PC-9 (cell line): ENCODE results near the gene TBX10. TPM values are rescaled to one million over a fixed set of nuclear protein-coding genes. Genes with fewer than 3 reads are reported as not detected.

Source experiments
- BruUV-seq: library from RNA; stranded (reverse); fragments of 400-500 nt; replicated peaks from 2 replicates; lab custom pipeline; 2021; lab: Mats Ljungman, UMichigan
- CTCF ChIA-PET: fragments of 300-600 bp; sonication (Branson Sonifier 250); formaldehyde crosslinking; loops from one replicate; lab custom pipeline; 2022; ENCODE audit warnings: antibody characterized with exemption; lab: Charles Lee
- POLR2A ChIA-PET: fragments of 300-600 bp; sonication (Branson Sonifier 250); formaldehyde crosslinking; loops from one replicate; lab custom pipeline; 2022; ENCODE audit warnings: antibody characterized with exemption; ENCODE audit not compliant: unreplicated experiment; lab: Charles Lee
- DNase-seq, 2 experiments: peaks; one replicate each; pipeline versions ENCODE4 v3.0.0 to v3.0.0-alpha.2; 2015 to 2022; ENCODE audit warnings: mixed read lengths in 1 of 2
- H2AFZ ChIP-seq: fragments of 200-600 bp; sonication (generic); 2 replicates; pipeline ENCODE4 v1.8.1; 2017; ENCODE audit warnings: antibody characterized with exemption
- H3F3A ChIP-seq: fragments of 200-600 bp; sonication (generic); 2 replicates; pipeline ENCODE4 v1.8.1; 2017; ENCODE audit warnings: antibody characterized with exemption, mild to moderate bottlenecking, low read depth; ENCODE audit not compliant: insufficient read depth
- H3K27ac ChIP-seq: fragments of 200-600 bp; sonication (generic); 2 replicates; pipeline ENCODE4 v1.6.1; 2016; ENCODE audit warnings: mixed run types
- H3K27me3 ChIP-seq: fragments of 200-600 bp; sonication (generic); 2 replicates; pipeline ENCODE4 v1.6.1; 2016; ENCODE audit warnings: low read depth, mixed run types; ENCODE audit not compliant: insufficient read depth
- H3K36me3 ChIP-seq: fragments of 200-600 bp; sonication (generic); 2 replicates; pipeline ENCODE4 v1.6.1; 2016; ENCODE audit warnings: low read depth, mixed run types
- H3K4me1 ChIP-seq: fragments of 200-600 bp; sonication (generic); replicated peaks from 2 replicates; pipeline ENCODE4 v1.6.1; 2016; ENCODE audit warnings: mixed run types; ENCODE audit not compliant: insufficient read depth
- H3K4me2 ChIP-seq: fragments of 200-600 bp; sonication (generic); 2 replicates; pipeline ENCODE4 v1.6.1; 2017; ENCODE audit warnings: mixed run types
- H3K4me3 ChIP-seq: fragments of 200-600 bp; sonication (generic); 2 replicates; pipeline ENCODE4 v1.6.1; 2016; ENCODE audit warnings: mixed run types
- H3K79me2 ChIP-seq: fragments of 200-600 bp; sonication (generic); 2 replicates; pipeline ENCODE4 v1.6.1; 2017; ENCODE audit warnings: low read depth, mixed run types
- H3K9me2 ChIP-seq: fragments of 200-600 bp; sonication (generic); 2 replicates; pipeline ENCODE4 v1.8.1; 2017; ENCODE audit warnings: mild to moderate bottlenecking; ENCODE audit not compliant: insufficient read depth
- H3K9me3 ChIP-seq: fragments of 200-600 bp; sonication (generic); 2 replicates; pipeline ENCODE4 v1.8.1; 2016; ENCODE audit warnings: low read depth; ENCODE audit not compliant: insufficient read depth
- H4K20me1 ChIP-seq: fragments of 200-600 bp; sonication (generic); 2 replicates; pipeline ENCODE4 v1.8.1; 2017; ENCODE audit not compliant: insufficient read depth
- EZH2 ChIP-seq: fragments of 200-600 bp; sonication (generic); IDR thresholded peaks from 2 replicates; pipeline ENCODE4 v1.8.0; 2017; ENCODE audit warnings: antibody characterized with exemption, low read depth
- intact Hi-C: fragments of 100-400 bp; cut with micrococcal nuclease; formaldehyde crosslinking; loops from one replicate; pipeline ENCODE4 v1.10.0; 2022; ENCODE audit not compliant: unreplicated experiment
- total RNA-seq: library from RNA; stranded (reverse); gene quantifications from 2 replicates; pipeline ENCODE4 v1.2.3, GENCODE V29; 2021
- TF ChIP-seq, protein P1 (sequence below): fragments of 200-600 bp; sonication (generic); conservative IDR thresholded peaks from 2 replicates; pipeline ENCODE4 v1.6.1; 2017; ENCODE audit warnings: mixed run types, antibody characterized with exemption, mild to moderate bottlenecking, moderate library complexity

The TBX10 gene
- total RNA-seq, 1 experiment from 2014 or later = not detected

DNA sequence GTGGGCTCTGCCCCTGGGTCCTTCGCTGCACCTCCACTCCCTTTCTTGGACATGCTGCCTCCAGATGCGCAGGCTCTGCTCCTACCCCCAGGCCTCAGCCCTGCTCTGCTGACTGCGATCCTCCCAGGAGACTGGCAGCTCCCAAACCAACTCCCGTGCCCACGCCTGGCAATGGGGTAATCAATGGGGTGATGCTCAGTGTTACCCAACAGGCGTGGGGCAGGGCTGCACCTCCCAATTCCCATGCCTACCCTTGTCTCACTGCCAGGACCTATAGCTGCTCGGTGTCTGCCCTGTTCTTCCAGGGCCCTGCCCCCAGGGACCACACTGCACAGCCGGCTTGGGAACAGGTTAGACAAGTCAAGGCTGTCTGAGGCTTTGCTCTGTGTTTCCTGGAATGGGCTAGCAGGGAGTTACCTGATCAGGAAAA is 34.9 kb upstream of the TBX10 start, which contains the start of gene ALDH3B2:
Gene ALDH3B2 (minus strand): TSS at position 182 of the 430 bp plus-strand sequence. CDS start 7,688 bp downstream, outside the sequence.
- peaks cover 13% of the 10 kb centered on the region; the same call in 1 of the 2 replicates for H3K79me2 ChIP-seq
- peak within 1 kb of the TSS; percentile 69 for H3K4me2 ChIP-seq
- peak; percentile 91 to 96 for DNase-seq
- intact Hi-C loops = no loop called here
- H3K36me3 ChIP-seq = no peaks in the 10 kb centered on the region
- ChIA-PET POLR2A (interaction anchor here (1.1 kb wide), 1 partner anchor 192 kb away, joined by 5 read pairs; the partner anchor contains the start of gene AIP), CTCF (interaction anchor here (0.5 to 1.0 kb wide), 2 partner anchors 16 to 19 kb away, joined by 8 to 9 read pairs; no protein-coding TSS in a partner anchor)
- H4K20me1 ChIP-seq = no peaks in the 10 kb centered on the region
- H3F3A ChIP-seq = peaks cover 21% of the 10 kb centered on the region
- H2AFZ ChIP-seq = no peak within 1 kb of the TSS
- no TSS peak for BruUV-seq
- peaks cover 42% of the 10 kb centered on the region for H3K4me1 ChIP-seq
- H3K27me3 ChIP-seq = no peaks in the 10 kb centered on the region
- H3K4me3 ChIP-seq = peak within 1 kb of the TSS; percentile 51
- H3K27ac ChIP-seq = peak within 1 kb of the TSS; percentile 68
- TF ChIP-seq, protein P1, sequence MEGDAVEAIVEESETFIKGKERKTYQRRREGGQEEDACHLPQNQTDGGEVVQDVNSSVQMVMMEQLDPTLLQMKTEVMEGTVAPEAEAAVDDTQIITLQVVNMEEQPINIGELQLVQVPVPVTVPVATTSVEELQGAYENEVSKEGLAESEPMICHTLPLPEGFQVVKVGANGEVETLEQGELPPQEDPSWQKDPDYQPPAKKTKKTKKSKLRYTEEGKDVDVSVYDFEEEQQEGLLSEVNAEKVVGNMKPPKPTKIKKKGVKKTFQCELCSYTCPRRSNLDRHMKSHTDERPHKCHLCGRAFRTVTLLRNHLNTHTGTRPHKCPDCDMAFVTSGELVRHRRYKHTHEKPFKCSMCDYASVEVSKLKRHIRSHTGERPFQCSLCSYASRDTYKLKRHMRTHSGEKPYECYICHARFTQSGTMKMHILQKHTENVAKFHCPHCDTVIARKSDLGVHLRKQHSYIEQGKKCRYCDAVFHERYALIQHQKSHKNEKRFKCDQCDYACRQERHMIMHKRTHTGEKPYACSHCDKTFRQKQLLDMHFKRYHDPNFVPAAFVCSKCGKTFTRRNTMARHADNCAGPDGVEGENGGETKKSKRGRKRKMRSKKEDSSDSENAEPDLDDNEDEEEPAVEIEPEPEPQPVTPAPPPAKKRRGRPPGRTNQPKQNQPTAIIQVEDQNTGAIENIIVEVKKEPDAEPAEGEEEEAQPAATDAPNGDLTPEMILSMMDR = no peak
- no peak for TF ChIP-seq EZH2
- no peaks in the 10 kb centered on the region for H3K9me2 ChIP-seq
- H3K9me3 ChIP-seq = no peaks in the 10 kb centered on the region

DNA sequence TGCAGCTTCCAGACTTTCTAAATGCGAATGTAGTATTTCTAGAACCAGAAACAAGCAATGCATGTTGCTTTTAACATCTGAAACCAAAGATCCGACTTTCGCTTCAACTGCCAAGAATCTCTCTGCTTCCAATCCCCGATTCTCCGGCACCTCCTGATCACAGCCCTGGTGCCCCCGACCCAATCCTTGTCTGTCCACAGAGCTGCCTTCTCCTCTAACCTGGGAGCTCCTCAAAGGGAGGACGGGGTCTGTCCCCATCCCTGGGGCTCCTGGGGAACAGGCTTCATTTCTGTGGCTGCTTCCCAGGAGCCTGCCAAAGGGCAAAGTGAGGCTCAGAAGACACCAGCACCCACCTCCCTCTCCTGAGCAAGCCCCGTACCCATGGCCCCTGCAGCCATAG is 34.3 kb upstream of the TBX10 start:
- no peak overlapping the region for H2AFZ ChIP-seq
- H3K27ac ChIP-seq = peak overlapping the region; percentile 5; the same call in 1 of the 2 replicates
- POLR2A ChIA-PET = no interaction called here
- intact Hi-C loops = no loop called here
- H3K4me2 ChIP-seq = peak overlapping the region; percentile 69
- H3K4me3 ChIP-seq = peak overlapping the region; percentile 51
- no peak for DNase-seq
- H3K27me3 ChIP-seq = no peaks in the 10 kb centered on the region
- no peaks in the 10 kb centered on the region for H4K20me1 ChIP-seq
- TF ChIP-seq, protein P1 = no peak
- TF ChIP-seq EZH2 = no peak
- H3K4me1 ChIP-seq = peaks cover 41% of the 10 kb centered on the region
- no peaks in the 10 kb centered on the region for H3K9me2 ChIP-seq
- peaks cover 13% of the 10 kb centered on the region; the same call in 1 of the 2 replicates for H3K79me2 ChIP-seq
- H3K9me3 ChIP-seq = no peaks in the 10 kb centered on the region
- CTCF ChIA-PET = interaction anchor here (0.5 to 1.0 kb wide), 2 partner anchors 17 to 19 kb away, joined by 8 to 9 read pairs; no protein-coding TSS in a partner anchor
- peaks cover 25% of the 10 kb centered on the region for H3F3A ChIP-seq
- no TSS peak for BruUV-seq
- H3K36me3 ChIP-seq = no peaks in the 10 kb centered on the region

DNA sequence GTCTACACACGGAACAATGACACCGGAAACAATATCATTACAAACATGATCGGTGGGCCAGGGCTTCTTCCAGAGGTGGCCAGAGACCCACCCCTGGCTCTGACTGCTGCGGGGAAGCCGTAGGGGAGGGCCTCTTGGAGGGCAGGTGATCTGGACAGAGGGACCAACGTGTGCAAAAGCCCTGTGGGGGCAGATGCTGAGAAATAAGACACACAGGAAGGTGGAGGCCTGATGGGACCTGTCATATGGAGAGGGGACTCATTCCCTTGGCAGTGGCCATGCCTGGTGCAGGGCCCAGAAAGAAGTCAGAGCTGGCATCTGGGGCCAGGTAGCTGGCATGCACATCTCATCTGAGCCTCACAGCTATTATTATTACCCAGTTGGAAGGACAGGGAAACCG is 33.8 kb upstream of the TBX10 start:
- CTCF ChIA-PET = interaction anchor here (1.0 kb wide), 1 partner anchor 18 kb away, joined by 8 read pairs; no protein-coding TSS in a partner anchor
- no peaks in the 10 kb centered on the region for H3K9me2 ChIP-seq
- POLR2A ChIA-PET = no interaction called here
- DNase-seq = no peak
- H3K79me2 ChIP-seq = peaks cover 13% of the 10 kb centered on the region; the same call in 1 of the 2 replicates
- H3K36me3 ChIP-seq = no peaks in the 10 kb centered on the region
- H3K27ac ChIP-seq = no peak overlapping the region; the same call in 1 of the 2 replicates
- peak overlapping the region; percentile 69 for H3K4me2 ChIP-seq
- TF ChIP-seq EZH2 = no peak
- TF ChIP-seq, protein P1 = no peak
- no peaks in the 10 kb centered on the region for H3K9me3 ChIP-seq
- no peaks in the 10 kb centered on the region for H3K27me3 ChIP-seq
- peaks cover 26% of the 10 kb centered on the region for H3F3A ChIP-seq
- no peaks in the 10 kb centered on the region for H4K20me1 ChIP-seq
- peak overlapping the region; percentile 51; the same call in 1 of the 2 replicates for H3K4me3 ChIP-seq
- no TSS peak for BruUV-seq
- intact Hi-C loops = no loop called here
- H2AFZ ChIP-seq = no peak overlapping the region
- H3K4me1 ChIP-seq = peaks cover 41% of the 10 kb centered on the region
